ENCODE results near the gene ARHGAP10. TPM values are rescaled to one million over a fixed set of nuclear protein-coding genes. Genes with fewer than 3 reads are reported as not detected.

Gene ARHGAP10
- total and polyA plus RNA-seq, 10 of the 15 experiments (the other 5 are each of a cell fraction or from before 2014, with no cell fraction given) = 1.3 to 25.8 (median 17.2) TPM

DNA sequence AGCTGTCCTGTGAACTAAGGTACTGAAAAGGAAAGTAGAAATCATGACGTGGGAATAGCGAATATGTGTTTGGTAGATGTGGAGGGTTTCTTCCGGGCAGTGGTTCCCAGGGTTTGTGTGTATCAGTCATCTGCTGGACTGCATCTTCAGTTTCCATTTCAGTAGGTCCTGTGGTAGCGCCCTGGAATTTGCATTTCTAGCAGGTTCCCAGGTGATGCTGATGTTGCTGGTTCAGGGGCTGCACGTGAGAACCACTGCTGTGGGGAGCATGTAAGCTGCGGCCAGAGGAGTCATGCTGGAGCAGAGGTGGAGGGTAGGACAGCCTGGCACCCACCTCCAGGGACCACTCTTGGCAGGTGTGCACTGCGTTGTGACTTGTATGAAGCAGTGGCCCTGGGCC lies 47.1 kb downstream of the ARHGAP10 start (continued):
- peak; percentile 71; the same call in 1 of the 2 replicates for TF ChIP-seq IRF4 (IDR thresholded peaks at IDR 0.05; ENCODE audit: low read depth, low read length)
- no peak for TF ChIP-seq RBBP5 (conservative IDR thresholded peaks at IDR 0.05)
- 0 out of 2 replicates have a peak, but pooled peaks have one; percentile 15 for TF ChIP-seq LARP7 (IDR thresholded peaks at IDR 0.05)
- TF ChIP-seq FOXM1 (IDR thresholded peaks at IDR 0.05; ENCODE audit: low read depth, low read length) = 0 out of 2 replicates have a peak, but pooled peaks have one; percentile 41
- peak; percentile 79 for TF ChIP-seq CREB1 (IDR thresholded peaks at IDR 0.05; ENCODE audit: low read depth)
- TF ChIP-seq, protein P1, sequence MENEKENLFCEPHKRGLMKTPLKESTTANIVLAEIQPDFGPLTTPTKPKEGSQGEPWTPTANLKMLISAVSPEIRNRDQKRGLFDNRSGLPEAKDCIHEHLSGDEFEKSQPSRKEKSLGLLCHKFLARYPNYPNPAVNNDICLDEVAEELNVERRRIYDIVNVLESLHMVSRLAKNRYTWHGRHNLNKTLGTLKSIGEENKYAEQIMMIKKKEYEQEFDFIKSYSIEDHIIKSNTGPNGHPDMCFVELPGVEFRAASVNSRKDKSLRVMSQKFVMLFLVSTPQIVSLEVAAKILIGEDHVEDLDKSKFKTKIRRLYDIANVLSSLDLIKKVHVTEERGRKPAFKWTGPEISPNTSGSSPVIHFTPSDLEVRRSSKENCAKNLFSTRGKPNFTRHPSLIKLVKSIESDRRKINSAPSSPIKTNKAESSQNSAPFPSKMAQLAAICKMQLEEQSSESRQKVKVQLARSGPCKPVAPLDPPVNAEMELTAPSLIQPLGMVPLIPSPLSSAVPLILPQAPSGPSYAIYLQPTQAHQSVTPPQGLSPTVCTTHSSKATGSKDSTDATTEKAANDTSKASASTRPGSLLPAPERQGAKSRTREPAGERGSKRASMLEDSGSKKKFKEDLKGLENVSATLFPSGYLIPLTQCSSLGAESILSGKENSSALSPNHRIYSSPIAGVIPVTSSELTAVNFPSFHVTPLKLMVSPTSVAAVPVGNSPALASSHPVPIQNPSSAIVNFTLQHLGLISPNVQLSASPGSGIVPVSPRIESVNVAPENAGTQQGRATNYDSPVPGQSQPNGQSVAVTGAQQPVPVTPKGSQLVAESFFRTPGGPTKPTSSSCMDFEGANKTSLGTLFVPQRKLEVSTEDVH (IDR thresholded peaks at IDR 0.05; ENCODE audit: low read depth, partially characterized antibody) = no peak
- TF ChIP-seq POLR2AphosphoS2 (IDR thresholded peaks at IDR 0.05; ENCODE audit: low read depth, low read length) = no peak
- no peak for TF ChIP-seq USF1 (IDR thresholded peaks at IDR 0.05; ENCODE audit: borderline replicate concordance, extremely low read length, insufficient read depth, low read depth, low read length)
- TF ChIP-seq MEF2B (IDR thresholded peaks at IDR 0.05; ENCODE audit: partially characterized antibody, poor library complexity, severe bottlenecking) = peak; percentile 67
- no peak for TF ChIP-seq NKRF (conservative IDR thresholded peaks at IDR 0.05)
- TF ChIP-seq SMAD1 (IDR thresholded peaks at IDR 0.05; ENCODE audit: low read depth, partially characterized antibody) = no peak
- TF ChIP-seq SIN3A (IDR thresholded peaks at IDR 0.05; ENCODE audit: low read depth, low read length) = no peak
- no peak for TF ChIP-seq TCF7 (IDR thresholded peaks at IDR 0.05; ENCODE audit: borderline replicate concordance)
- no peak for TF ChIP-seq ZZZ3 (IDR thresholded peaks at IDR 0.05; ENCODE audit: control insufficient read depth, insufficient read length, low read depth)
- peak; percentile 97 for TF ChIP-seq BCL3 (IDR thresholded peaks at IDR 0.05; ENCODE audit: borderline replicate concordance, insufficient read depth, low read depth, low read length, poor library complexity, severe bottlenecking)
- peak; percentile 57; the same call in 1 of the 2 replicates for TF ChIP-seq ATF7 (IDR thresholded peaks at IDR 0.05; ENCODE audit: low read depth)
- TF ChIP-seq, protein P2, sequence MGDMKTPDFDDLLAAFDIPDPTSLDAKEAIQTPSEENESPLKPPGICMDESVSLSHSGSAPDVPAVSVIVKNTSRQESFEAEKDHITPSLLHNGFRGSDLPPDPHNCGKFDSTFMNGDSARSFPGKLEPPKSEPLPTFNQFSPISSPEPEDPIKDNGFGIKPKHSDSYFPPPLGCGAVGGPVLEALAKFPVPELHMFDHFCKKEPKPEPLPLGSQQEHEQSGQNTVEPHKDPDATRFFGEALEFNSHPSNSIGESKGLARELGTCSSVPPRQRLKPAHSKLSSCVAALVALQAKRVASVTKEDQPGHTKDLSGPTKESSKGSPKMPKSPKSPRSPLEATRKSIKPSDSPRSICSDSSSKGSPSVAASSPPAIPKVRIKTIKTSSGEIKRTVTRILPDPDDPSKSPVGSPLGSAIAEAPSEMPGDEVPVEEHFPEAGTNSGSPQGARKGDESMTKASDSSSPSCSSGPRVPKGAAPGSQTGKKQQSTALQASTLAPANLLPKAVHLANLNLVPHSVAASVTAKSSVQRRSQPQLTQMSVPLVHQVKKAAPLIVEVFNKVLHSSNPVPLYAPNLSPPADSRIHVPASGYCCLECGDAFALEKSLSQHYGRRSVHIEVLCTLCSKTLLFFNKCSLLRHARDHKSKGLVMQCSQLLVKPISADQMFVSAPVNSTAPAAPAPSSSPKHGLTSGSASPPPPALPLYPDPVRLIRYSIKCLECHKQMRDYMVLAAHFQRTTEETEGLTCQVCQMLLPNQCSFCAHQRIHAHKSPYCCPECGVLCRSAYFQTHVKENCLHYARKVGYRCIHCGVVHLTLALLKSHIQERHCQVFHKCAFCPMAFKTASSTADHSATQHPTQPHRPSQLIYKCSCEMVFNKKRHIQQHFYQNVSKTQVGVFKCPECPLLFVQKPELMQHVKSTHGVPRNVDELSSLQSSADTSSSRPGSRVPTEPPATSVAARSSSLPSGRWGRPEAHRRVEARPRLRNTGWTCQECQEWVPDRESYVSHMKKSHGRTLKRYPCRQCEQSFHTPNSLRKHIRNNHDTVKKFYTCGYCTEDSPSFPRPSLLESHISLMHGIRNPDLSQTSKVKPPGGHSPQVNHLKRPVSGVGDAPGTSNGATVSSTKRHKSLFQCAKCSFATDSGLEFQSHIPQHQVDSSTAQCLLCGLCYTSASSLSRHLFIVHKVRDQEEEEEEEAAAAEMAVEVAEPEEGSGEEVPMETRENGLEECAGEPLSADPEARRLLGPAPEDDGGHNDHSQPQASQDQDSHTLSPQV (IDR thresholded peaks at IDR 0.05) = no peak
- TF ChIP-seq NFYA (IDR thresholded peaks at IDR 0.05; ENCODE audit: borderline replicate concordance, low read depth, low read length) = no peak
- TF ChIP-seq IKZF1 (conservative IDR thresholded peaks at IDR 0.05) = peak; percentile 63
- no peak for TF ChIP-seq ZSCAN29 (IDR thresholded peaks at IDR 0.05)

Measured in GM12878 (cell line).